Mesothelial cell of epicardium (in vitro differentiated cells): ENCODE results near the gene DDX47. TPM values are rescaled to one million over a fixed set of nuclear protein-coding genes. Genes with fewer than 3 reads are reported as not detected.
A peak's percentile ranks its signal among the peaks of the same experiment; 100 is the strongest.
"Not testable (repeated sequence)": the region's sequence is repeated elsewhere in the genome, so short reads cannot be mapped to it uniquely, and the experiment has no call there.

ENCODE experiments used
- DNase-seq, 2 experiments: peaks; one replicate each; pipeline ENCODE4 v3.0.0; 2021; ENCODE audit warnings: low spot score in 2 of 2; ENCODE audit not compliant: unreplicated experiment in 2 of 2
- H3K27ac Mint-ChIP-seq: 2 replicates; pipeline ENCODE4 v1.8.0; 2021; ENCODE audit warnings: mixed read lengths
- H3K27me3 Mint-ChIP-seq: 2 replicates; pipeline ENCODE4 v1.8.0; 2021; ENCODE audit warnings: low read depth, mixed read lengths
- H3K36me3 Mint-ChIP-seq: 2 replicates; pipeline ENCODE4 v1.8.0; 2021; ENCODE audit warnings: mixed read lengths
- H3K4me1 Mint-ChIP-seq: 2 replicates; pipeline ENCODE4 v1.8.0; 2021; ENCODE audit warnings: mixed read lengths
- H3K4me3 Mint-ChIP-seq: 2 replicates; pipeline ENCODE4 v1.8.0; 2021; ENCODE audit warnings: mild to moderate bottlenecking, moderate library complexity, mixed read lengths
- H3K9me3 Mint-ChIP-seq: 2 replicates; pipeline ENCODE4 v1.8.0; 2021; ENCODE audit warnings: mixed read lengths
- total RNA-seq: library from RNA; stranded (reverse); gene quantifications from 3 replicates; pipeline ENCODE4 v1.2.1, GENCODE V29; 2021
- TF ChIP-seq, protein P1 (sequence below): fragments of 200-600 bp; sonication (generic); IDR thresholded peaks from one replicate; pipeline ENCODE4 v1.5.0; 2021; ENCODE audit warnings: antibody characterized with exemption; ENCODE audit not compliant: unreplicated experiment

DDX47 gene
- total RNA-seq, 1 donor from 2014 or later = 70.8 TPM

DNA sequence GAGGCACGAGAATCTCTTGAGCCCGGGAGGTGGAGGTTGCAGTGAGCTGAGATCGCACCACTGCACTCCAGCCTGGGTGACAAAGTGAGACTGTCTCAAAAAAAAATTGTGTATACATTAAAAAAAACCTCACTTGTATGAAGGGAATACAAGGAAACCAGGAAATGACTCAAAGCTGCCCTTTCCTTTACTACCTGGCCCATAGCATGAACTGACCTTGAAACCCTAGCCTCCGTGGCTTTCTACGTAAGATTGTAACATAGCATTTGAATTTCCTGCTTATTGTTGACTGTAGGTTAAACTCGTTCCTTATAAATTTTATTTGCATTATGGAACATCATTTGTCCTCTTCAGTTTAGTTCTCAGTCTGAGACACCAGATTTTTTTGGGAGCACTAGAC lies 9.1 kb upstream of the DDX47 start:
- no peaks in the 10 kb centered on the region for H3K9me3 Mint-ChIP-seq

GRCh38 chr12:12804432-12804886 lies 8.7 kb upstream of the DDX47 start:
- TF ChIP-seq, protein P1, sequence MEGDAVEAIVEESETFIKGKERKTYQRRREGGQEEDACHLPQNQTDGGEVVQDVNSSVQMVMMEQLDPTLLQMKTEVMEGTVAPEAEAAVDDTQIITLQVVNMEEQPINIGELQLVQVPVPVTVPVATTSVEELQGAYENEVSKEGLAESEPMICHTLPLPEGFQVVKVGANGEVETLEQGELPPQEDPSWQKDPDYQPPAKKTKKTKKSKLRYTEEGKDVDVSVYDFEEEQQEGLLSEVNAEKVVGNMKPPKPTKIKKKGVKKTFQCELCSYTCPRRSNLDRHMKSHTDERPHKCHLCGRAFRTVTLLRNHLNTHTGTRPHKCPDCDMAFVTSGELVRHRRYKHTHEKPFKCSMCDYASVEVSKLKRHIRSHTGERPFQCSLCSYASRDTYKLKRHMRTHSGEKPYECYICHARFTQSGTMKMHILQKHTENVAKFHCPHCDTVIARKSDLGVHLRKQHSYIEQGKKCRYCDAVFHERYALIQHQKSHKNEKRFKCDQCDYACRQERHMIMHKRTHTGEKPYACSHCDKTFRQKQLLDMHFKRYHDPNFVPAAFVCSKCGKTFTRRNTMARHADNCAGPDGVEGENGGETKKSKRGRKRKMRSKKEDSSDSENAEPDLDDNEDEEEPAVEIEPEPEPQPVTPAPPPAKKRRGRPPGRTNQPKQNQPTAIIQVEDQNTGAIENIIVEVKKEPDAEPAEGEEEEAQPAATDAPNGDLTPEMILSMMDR = no peak
- no peak for DNase-seq
- Mint-ChIP-seq H3K36me3 (no peaks in the 10 kb centered on the region), H3K9me3 (no peaks in the 10 kb centered on the region), H3K27me3 (no peaks in the 10 kb centered on the region), H3K4me3 (no peak overlapping the region), H3K27ac (no peak overlapping the region), H3K4me1 (peaks cover 16% of the 10 kb centered on the region)

More for the DNA sequence above, 9.1 kb upstream of the DDX47 start:
- H3K4me3 Mint-ChIP-seq = no peak overlapping the region
- no peak overlapping the region for H3K27ac Mint-ChIP-seq
- peaks cover 14% of the 10 kb centered on the region for H3K4me1 Mint-ChIP-seq
- no peak for DNase-seq
- TF ChIP-seq, protein P1 = no peak
- no peaks in the 10 kb centered on the region for H3K27me3 Mint-ChIP-seq
- no peaks in the 10 kb centered on the region for H3K36me3 Mint-ChIP-seq

GRCh38 chr12:12806784-12807516 lies 6.2 kb upstream of the DDX47 start:
- H3K4me3 Mint-ChIP-seq = no peak overlapping the region
- TF ChIP-seq, protein P1 = no peak
- no peaks in the 10 kb centered on the region for H3K9me3 Mint-ChIP-seq
- no peak for DNase-seq
- H3K27me3 Mint-ChIP-seq = no peaks in the 10 kb centered on the region
- no peak overlapping the region for H3K27ac Mint-ChIP-seq
- H3K36me3 Mint-ChIP-seq = no peaks in the 10 kb centered on the region
- H3K4me1 Mint-ChIP-seq = peaks cover 23% of the 10 kb centered on the region

GRCh38 chr12:12807517-12807903 lies 5.6 kb upstream of the DDX47 start:
- H3K4me1 Mint-ChIP-seq = peaks cover 22% of the 10 kb centered on the region
- not testable (repeated sequence) for H3K27me3 Mint-ChIP-seq, H3K9me3 Mint-ChIP-seq, H3K27ac Mint-ChIP-seq, DNase-seq, H3K4me3 Mint-ChIP-seq, H3K36me3 Mint-ChIP-seq

- peaks cover 22% of the 10 kb centered on the region for H3K4me1 Mint-ChIP-seq
These were observed 5.0 kb upstream of the DDX47 start for GRCh38 chr12:12807970-12808702.

More at GRCh38 chr12:12807970-12808702, 5.0 kb upstream of the DDX47 start:
- no peak for DNase-seq
- Mint-ChIP-seq H3K36me3 (no peaks in the 10 kb centered on the region), H3K9me3 (no peaks in the 10 kb centered on the region), H3K4me3 (no peak overlapping the region), H3K27ac (peak overlapping the region; percentile 49), H3K27me3 (no peaks in the 10 kb centered on the region)
- TF ChIP-seq, protein P1 = no peak
